Raji (cell line): Measurements from ENCODE around the gene RAB3GAP2.

Experiments
- POLR2A ChIP-seq: IDR thresholded peaks from 2 replicates; pipeline ENCODE4 v1.6.1; 2011; ENCODE audit warnings: low read depth, low read length, control low read depth; ENCODE audit not compliant: insufficient read depth

Gene RAB3GAP2

GRCh38 chr1:220124542-220124941, 147.7 kb downstream of the RAB3GAP2 start:
- TF ChIP-seq POLR2A = no peak

DNA sequence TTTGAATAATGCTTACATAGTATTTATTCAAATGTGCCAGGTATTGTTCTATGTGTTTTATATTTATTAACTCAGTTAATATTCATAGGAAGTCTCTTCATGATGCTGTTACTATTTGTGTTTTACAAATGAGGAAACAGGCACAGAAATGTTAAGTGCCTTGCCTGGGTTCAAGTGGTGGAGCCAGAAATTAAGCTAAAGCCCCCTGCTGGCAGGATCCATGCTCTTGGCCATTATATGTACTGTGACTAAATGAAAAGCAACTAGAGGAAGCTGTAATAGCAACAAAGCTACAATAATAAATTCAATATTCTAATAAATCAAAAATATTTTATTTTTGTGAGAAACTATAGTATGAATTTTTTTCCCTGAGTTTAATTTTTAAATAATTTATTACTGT, 148.4 kb downstream of the RAB3GAP2 start:
- no peak for TF ChIP-seq POLR2A

DNA sequence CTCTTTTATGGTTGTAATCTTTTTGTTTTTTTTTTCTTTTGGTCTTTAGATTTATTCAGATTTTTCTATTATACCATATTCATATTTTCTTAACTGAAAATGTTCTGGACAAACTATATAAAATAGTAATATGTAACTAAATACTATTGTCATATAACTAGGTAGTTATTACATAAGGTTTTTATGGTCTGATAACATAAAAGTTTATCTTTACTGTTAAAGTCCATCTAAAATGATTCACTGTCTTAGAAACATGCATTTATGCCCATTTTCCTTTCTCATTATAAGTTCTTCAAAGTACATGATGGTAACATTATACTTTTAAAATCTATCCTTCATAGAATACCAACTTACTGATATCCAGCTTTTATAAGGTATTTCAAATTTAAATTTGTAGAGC, 149.2 kb downstream of the RAB3GAP2 start:
- no peak for TF ChIP-seq POLR2A

GRCh38 chr1:220121791-220122530, 150.3 kb downstream of the RAB3GAP2 start:
- no peak for TF ChIP-seq POLR2A

DNA sequence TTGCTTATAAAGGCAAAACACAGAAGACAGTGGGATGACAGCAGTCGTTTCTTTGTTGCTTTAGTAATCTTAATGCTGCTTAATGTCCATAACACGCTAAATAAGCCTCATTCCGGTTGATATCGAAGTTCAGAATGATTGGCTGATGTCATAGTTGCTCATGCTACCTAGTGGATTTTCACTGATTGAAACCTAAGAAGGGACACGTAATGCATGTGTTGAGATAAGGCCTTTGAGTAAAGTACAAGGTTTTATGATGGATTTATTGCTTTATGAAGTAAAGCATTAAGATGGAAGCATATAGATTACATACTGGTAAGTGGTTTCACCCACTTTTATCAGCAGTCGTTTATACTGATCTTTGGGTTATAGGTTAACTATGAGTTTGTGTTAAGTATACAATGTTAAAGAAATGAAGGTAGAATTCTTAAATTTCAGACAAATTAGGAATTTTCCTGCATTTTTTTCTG, 153.2 kb downstream of the RAB3GAP2 start:
- no peak for TF ChIP-seq POLR2A

DNA sequence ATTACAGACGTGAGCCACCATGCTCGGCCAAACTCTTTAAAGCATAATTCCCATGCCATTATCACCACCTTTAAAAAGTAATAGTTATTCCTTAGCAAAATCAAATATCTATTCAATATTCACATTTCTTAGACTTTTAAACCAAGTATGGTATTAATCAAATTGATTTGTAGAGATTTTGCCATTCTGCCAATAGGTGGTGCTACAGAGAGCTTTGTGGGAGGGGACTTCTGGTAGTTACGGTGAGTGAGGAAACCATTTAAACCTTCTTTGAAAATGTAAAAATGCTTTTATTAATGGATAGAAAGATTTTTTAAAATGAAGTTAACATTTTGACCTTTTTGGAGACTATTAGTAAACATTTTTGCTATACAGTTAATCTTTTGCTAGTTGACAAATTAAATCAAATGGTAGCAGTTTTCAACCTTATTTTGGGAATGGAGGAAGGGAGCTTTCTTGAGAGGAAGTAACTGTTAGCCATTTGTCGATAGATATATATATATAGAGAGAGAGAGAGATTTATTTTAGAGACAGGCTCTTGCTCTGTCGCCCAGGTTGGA, 159.0 kb downstream of the RAB3GAP2 start:
- TF ChIP-seq POLR2A = no peak

DNA sequence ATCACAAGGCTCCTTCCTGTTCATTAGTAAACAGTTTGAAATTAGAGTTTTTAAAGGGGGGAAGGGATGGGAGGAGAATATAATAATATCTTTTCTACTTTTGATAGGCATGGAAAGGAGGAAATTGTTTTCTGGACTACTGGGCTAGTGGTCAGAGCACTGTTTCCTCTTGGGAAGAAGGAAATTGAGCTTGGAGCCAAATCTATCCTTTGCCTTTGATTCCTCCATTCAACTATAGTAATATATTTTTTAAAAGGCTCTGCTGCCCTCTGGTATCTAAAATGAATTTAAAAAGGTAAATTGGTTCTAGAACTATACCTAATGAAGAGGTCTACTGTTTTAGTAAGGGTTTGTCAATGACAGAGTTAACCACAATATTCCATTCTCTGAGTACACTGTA, 172.4 kb downstream of the RAB3GAP2 start:
- TF ChIP-seq POLR2A = no peak
